Measurements from ENCODE around the gene ZC3H8.

DNA sequence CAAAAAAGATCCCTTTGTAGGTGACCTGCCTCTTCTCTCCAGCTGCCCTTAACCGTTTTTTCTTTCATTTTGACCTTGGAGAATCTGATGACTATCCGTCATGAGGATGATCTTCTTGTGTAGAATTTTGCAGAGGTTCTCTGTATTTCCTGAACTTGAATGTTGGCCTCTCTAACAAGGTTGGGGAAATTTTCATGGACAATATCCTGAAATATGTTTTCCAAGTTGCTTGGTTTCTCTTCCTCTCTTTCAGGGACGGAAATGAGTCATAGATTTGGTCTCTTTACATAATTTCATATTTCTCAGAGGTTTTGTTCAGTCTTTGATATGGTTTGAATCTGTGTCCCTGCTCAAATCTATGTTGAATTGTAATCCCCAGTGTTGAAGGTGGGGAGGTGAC, 34.0 kb downstream of the ZC3H8 start:
- TF ChIP-seq, protein P1, sequence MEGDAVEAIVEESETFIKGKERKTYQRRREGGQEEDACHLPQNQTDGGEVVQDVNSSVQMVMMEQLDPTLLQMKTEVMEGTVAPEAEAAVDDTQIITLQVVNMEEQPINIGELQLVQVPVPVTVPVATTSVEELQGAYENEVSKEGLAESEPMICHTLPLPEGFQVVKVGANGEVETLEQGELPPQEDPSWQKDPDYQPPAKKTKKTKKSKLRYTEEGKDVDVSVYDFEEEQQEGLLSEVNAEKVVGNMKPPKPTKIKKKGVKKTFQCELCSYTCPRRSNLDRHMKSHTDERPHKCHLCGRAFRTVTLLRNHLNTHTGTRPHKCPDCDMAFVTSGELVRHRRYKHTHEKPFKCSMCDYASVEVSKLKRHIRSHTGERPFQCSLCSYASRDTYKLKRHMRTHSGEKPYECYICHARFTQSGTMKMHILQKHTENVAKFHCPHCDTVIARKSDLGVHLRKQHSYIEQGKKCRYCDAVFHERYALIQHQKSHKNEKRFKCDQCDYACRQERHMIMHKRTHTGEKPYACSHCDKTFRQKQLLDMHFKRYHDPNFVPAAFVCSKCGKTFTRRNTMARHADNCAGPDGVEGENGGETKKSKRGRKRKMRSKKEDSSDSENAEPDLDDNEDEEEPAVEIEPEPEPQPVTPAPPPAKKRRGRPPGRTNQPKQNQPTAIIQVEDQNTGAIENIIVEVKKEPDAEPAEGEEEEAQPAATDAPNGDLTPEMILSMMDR (IDR thresholded peaks at IDR 0.05; ENCODE audit: low read length): no peak
- TF ChIP-seq EZH2 (IDR thresholded peaks at IDR 0.05; ENCODE audit: borderline replicate concordance, low read length): no peak
